Glomerular visceral epithelial cell (primary cell): ENCODE data around the gene LOXHD1.

Experiments
- DNase-seq: peaks from one replicate; pipeline ENCODE4 v3.0.0-alpha.2; 2016; ENCODE audit errors: extremely low spot score

Gene LOXHD1, protein sequence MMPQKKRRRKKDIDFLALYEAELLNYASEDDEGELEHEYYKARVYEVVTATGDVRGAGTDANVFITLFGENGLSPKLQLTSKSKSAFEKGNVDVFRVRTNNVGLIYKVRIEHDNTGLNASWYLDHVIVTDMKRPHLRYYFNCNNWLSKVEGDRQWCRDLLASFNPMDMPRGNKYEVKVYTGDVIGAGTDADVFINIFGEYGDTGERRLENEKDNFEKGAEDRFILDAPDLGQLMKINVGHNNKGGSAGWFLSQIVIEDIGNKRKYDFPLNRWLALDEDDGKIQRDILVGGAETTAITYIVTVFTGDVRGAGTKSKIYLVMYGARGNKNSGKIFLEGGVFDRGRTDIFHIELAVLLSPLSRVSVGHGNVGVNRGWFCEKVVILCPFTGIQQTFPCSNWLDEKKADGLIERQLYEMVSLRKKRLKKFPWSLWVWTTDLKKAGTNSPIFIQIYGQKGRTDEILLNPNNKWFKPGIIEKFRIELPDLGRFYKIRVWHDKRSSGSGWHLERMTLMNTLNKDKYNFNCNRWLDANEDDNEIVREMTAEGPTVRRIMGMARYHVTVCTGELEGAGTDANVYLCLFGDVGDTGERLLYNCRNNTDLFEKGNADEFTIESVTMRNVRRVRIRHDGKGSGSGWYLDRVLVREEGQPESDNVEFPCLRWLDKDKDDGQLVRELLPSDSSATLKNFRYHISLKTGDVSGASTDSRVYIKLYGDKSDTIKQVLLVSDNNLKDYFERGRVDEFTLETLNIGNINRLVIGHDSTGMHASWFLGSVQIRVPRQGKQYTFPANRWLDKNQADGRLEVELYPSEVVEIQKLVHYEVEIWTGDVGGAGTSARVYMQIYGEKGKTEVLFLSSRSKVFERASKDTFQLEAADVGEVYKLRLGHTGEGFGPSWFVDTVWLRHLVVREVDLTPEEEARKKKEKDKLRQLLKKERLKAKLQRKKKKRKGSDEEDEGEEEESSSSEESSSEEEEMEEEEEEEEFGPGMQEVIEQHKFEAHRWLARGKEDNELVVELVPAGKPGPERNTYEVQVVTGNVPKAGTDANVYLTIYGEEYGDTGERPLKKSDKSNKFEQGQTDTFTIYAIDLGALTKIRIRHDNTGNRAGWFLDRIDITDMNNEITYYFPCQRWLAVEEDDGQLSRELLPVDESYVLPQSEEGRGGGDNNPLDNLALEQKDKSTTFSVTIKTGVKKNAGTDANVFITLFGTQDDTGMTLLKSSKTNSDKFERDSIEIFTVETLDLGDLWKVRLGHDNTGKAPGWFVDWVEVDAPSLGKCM (N-terminal part only)

DNA sequence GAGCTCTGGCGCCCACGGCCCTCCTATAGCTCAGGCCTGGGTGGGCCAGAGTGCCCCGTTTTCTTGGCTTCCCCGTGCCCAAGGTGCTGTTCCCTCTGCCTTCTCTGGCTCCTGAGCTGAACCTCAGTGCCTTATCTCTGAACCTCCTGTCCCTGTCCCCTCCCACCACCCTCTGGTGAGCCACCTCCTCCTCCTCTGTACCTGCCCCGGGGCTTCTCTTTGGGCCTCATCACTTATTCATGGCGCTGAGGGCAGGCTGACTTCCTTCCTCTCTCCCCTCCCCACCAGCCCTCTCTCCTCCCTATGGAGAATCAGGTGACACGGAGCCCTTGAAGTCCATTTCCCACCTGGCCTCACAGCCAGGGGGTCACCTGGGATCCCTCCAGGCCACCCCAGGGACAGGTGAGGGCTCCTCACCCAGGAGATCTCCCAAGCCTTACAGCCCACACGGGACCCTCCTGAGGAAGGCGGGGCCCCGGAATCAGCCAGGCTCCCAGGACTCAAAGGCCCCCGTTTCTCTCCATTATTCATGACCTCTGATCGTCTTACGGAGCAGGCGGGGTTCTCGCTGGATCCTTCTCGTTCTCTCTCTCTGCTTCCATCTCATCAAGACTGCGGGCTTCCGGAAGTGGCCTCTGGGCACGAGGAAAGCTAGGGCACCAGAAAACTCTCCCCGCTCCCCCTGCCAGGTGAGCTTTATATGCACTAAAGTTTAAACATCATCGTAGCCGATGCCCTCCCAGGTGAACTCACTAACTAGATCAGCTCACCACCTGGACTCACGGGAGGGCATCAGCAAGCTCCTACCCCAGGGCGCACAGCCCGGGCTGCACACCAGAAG lies at the start of gene LOXHD1:
LOXHD1 (minus strand) TSS at position 106 of the 841 bp plus-strand sequence. CDS start 187 bp downstream, outside the sequence.
- DNase-seq = no peak

DNA sequence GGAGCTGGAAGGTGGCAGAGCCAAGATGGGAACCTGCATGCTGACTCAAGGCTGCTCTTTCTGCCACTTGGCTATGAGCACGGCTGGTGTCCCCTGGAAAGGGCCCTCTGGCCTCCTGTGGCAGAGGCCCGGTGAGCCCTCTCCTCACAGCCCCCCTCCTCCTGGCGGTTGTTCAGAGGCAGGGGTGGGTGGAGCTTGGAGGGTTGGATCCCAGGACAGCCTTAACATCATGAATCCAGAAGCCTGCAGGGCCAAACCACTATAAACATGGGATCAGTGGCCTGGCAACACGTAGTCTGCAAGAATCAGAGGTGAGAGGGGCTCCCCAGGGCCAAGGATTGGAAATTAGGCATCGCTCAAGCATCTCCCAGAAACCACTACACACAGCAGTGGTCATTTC lies 48.5 kb upstream of the LOXHD1 start:
- no peak for DNase-seq

DNA sequence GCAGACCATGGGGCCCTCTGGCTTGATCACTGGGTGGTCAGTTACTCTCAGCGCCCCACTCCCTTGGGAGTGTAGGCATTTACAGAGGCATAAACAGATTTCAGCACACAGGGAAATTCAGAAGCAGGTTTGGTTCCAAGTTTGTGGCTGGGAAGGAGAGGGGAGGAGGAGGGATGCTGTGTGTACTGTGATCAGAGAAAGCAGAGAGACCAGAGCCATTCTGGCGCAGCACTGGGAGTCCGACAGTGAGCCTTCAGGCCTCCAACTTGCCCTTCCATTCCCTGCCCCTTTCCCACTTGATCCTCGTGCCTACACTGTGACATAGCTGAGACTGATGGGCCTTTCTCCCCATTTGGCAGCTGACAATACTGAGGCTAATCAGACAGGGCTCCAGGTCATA lies 47.8 kb upstream of the LOXHD1 start:
- DNase-seq = no peak

DNA sequence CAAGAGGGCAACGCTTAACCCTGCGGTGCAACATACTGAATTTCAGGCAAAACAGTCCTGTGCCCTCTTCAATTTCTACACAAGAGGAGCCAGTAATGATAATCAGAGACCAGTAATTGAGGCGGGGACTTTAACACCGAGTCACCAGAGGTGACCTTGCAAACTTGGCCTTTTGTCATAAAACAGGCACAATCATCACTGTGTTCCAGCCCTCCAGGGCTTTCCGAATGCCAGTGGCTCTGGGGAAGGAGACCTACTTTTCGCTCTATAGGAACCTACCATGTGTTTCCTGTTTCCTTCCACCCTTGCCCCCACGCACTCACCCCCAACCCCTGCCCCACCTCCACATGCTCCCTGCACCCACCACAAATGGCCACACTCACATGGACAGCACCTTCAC lies 47.2 kb upstream of the LOXHD1 start:
- DNase-seq = no peak

DNA sequence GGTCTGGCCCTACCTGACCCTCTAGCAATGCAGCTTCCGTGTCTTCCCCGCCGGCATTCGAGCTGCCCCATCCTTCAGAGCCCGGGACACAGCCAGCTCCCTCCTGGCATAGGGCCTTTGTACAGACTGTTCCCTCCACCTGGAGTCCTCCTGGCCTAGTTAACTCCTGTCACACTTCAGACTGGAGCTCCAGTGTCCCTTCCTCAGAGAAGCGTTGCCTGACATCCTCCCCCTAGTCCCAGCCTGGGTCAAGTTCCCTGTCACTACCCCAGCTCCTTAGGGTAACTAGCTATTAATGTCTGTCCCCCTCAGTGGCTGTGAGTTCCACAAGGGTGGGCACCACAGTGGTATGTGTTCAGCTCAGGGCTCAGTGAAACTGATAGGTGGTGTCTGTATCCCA lies 45.5 kb upstream of the LOXHD1 start:
- DNase-seq = no peak

DNA sequence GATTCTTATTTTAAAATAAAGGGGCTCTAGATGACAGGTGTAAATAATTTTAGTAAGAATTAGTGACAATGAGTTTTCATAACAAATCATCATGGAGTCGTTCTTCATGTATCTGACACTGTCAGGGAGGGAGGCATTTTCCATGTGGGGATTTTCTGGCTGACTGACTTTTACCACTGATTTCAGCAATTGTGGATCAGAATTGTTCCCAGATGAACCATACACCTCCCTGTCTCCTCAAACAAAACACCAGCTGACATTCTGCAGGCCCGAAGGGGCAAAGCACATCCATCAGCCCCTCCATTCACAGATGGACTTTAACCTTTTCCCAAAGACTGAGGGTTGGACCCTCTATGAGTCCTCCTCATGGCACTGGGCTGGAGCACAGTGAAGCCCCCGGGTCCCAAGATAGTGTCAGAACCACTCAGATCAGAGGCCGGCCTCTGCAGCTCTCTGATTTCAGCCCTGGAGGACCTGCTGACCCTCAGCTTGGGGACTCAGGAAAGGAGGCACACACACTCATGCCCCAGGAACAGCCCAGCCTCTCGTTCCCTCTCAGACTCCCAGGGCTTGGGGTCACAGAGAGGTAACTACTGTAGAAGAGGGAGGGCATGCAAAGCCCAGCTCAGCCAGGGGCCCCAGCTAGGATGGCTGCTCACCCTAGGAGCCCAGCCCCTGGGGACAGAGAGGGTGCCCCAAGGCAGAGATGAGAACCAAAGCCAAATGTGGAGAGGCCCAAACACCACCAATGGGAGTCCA lies 43.2 kb upstream of the LOXHD1 start:
- no peak for DNase-seq

DNA sequence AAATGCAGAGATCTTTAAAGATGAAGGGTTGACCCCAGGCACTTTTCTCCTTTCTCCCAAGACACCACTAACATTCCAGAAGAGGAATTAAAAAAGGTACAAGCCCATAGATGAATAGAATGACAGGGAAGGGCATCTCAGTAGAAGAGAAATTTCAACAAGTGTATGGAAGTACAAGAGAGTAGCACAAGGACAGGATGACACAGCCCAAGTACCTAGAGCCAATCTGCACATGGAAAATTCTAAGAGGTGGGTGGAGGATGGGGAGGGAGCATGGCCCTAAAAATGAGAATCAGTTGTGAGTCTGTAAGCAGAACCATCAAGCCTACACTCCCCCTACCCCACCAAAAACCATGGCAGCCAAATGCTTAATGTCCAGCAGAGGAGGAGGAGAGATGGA lies 39.7 kb upstream of the LOXHD1 start:
- no peak for DNase-seq

DNA sequence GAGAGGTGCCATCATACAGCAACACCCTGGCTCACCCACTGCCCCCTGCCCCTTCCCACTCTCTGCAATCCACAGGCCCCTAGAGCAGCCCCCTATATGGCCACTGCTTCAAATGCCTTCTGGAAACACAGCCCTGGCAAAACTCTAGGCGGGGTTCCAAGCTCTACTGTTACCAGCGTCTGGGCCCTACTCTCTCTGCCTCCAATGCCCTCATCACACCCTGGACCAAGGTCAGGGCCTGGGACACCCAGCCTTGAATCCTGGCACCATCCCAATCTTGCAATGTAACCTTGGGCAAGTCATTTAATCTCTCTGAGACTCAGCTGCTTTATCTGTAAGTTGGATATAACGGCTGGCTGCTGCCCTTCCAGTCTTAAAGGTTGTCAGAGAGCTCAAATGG lies 39.2 kb upstream of the LOXHD1 start:
- no peak for DNase-seq

DNA sequence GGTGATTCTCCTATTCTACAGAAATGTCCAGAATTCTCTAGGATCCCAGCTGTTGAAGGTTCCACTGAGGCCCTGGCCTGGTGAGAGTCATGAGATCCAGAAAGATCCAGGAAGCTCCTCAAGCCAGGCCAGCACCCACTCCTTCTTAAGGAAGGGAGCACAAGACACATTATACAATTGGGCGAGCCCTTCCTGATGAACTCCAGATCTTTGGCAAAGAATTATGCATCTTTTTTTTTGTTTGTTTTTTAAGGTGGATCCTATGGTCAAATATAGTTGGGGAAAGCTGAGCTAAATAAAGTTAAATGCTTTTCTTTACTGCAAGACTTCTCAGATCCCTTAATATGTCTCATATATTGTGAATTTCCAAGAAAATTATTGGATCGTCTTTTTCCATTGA lies 37.0 kb upstream of the LOXHD1 start:
- DNase-seq = no peak

DNA sequence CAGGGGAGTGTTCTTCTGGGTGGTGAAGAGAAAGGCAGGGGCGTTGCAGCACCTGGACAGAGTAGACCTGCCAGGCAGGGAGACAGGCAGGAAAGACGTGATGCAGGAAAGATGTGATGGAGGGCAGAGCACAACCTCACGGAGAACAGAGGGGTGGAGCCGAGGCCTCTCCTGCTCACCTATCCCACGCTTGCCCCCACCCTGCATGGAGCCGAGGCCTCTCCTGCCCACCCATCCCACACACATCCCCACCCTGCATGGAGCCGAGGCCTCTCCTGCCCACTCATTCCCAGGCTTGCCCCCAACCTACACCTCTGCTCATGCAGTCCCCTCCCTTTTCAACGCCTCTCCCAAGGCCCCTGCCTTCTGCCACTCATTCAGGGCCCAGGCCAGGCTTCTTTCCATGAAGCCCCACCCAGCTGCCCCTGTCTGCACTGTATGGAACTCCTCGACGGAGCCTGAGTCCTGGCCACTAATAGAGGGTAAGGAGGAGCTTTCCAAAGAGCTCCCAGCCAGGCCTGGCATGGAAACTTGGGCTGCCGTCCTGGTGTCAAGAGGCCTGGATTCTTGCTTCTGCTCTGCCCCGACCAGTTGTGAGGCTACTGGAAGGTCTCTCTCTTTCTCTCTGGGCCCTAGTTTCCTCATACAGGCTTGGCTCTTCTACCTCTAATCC lies 32.0 kb upstream of the LOXHD1 start:
- no peak for DNase-seq

DNA sequence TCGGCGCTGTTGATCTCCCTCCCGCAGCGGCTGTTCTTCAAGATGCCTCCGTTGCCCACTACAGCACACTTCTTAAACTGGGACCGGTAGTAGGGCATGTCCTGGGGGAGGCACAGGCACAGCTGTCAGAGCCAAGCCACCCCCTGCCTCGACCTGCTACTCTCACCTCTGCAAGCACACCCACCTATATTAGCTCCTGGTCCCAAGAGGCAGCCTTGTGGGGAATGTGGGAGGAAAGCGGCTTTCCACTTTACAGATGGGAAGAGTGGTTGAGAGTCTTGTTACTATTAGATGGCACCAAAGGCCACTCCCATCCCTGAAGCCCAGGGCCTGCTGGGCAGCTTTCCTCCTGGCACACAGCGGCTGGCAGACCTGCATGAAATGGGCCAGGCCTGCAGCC lies 29.2 kb upstream of the LOXHD1 start:
- no peak for DNase-seq

DNA sequence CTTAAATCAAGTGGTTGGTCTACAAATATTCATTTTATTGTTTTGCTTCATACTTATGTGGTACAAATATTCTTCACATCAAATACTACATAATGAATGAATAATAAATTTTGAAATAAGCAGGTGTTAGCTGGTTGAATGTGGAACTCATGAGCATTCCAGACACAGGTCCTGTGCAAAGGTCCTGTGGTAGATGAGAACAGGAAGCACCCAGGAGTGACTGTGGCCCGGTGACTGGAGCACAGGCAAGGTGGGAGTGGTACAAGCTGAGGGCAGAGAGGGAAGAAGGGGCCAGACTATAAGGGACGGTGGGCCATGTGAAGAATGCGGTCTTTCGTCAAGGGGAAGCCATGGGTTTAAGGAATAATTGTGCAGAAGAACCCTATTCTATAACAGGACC lies 26.2 kb upstream of the LOXHD1 start:
- DNase-seq = no peak

DNA sequence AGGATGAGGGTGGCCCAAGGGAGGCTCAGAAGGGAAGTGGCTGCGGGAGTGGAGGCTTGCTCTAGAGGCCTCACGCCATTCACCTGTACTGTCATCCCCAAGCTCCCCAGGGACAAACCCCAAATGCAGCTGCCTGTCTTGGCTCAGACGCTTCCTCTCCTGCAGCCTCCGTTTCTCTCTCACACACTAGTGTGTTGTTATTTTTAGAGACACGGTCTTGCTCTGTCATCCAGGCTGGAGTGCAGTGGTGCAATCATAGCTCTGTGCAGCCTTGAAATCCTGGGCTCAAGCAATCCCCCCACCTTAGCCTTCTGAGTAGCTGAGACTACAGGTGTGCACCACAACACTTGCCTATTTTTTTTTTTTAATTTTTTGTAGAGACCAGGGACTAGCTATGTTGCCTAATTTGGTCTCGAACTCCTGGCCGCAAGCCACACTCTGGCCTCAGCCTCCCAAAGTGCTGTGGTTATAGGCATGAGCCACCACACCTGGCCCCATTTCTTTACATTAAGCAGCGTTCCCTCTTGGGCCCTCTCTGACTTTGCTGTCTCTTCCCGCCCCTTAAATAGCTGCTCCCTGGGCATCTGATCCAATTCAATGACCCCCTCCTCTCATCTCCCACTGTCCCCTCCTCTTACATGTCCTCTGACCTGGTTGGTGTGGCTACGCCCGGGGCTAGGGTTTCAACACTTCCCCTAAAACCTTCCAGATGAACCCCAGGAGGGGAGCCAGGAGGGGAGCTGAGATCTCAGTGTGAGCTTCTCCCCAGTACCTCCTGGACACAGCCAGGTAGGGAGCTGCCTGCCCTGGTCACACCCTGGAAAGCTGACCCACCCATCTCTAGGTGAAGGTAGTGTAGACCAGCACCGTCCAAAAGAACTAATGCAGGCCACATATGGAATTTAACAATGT lies 24.0 kb upstream of the LOXHD1 start:
- no peak for DNase-seq

DNA sequence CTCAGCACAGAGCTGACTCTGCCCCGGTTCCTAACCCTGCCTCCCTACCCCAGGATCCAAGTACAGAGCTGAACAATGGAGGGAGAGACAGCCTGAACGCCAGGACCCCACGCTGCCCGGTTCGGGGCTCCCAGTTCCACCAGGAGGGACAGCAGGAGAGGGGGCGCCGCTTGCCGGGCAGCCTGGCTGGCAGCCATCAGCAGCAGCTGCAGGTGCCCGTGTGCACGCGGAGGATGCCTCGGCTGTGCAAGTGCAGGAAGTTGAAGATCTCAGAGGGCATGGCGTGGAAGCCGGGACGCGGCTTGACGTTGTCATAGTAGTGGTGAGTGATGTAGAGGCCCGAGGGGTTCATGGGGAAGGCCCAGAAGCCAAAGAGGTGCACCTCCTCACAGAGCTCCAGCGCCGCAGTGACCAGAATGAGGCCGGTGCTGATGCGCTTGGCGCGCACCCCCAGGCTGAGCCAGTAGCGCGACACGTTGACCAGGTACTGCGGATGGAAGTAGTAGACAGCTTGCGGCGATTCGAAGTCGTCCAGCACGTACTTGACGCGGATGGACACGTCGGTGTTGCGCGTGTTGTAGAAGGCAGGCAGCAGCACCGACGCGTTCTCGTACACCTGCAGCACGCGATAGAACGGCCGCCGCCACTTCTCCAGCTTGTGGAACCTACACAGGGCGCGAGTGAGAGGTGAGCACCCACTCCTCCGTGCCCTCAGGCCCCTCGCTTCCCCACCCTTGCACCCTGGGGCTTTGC lies 23.0 kb upstream of the LOXHD1 start:
- no peak for DNase-seq

DNA sequence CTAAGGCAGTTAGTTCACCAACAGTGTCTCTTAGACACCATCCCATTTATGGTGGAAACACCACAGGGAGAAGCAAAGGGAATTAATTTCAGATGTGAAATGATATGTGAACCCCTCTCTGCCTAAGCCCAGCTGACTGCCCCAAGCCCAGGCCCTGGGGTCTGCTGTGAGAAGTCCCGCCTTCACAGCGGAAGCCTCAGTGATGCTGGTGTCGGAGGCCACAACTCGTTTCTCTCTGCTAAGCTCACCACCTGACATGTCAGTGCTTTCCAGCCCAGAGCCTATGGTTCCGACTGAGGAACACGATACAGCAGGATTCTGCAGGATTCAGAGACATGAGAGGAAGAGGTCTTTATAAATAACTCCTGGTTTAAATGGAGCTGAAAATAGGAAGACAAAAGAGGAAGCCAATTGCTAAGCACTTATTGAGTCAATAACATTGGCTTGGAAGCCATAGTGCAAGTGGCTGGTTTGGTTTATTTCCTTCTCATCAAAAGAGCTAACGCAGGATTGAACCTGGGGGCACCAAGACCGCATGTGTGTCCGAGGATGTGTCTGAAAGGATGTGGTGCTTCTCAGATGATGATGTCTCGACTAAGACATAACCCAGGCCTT lies 21.9 kb upstream of the LOXHD1 start:
- no peak for DNase-seq

DNA sequence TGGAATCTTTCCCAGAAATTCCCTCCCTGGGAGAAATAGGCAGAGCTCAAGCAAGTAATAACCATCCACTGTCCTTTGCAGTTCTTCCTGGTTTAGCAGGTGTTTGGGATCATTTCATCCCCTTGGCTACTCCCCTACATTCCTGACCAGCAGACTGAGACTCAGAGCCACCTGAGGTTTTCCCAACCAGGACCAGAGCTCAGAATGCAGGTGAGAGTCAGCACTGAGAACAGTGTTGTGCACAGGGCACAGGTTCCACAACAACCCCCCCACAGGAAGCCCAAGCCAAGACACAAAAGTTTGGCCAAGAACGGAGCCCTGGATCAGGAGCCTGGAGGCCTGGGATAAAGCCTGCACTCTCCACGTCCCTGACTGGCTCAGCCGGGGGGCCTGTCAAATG lies 21.0 kb upstream of the LOXHD1 start:
- no peak for DNase-seq

DNA sequence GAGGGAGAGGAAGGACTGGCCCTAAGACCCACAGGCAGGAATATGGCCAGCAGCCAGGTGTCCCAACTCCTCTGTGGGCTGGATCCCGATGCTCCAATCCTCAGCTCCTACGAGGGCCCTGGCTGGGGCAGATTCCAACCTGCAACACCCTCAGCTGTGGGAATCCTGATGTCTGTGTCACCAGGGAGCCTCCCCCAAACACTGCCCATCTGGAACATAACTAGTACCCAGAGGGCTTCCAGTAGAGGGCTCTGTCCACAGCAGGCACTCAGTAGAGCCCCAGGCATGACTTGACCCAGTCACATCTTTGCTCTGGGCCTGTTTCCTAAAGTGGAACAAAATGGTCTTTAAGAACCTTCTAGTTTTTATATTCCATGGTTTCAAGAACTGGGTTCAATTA lies 20.6 kb upstream of the LOXHD1 start:
- DNase-seq = peak; percentile 7
